GM12878 (cell line): Measurements from ENCODE around the gene INIP. TPM values are rescaled to one million over a fixed set of nuclear protein-coding genes. Genes with fewer than 3 reads are reported as not detected.

Source experiments
- ATAC-seq: fragments of 200-7000 bp; cut with Tn5 transposase; 3 replicates; pipeline ENCODE4 v1.9.1; 2020; ENCODE audit warnings: mild to moderate bottlenecking, moderate library complexity
- BruUV-seq: library from RNA; stranded (reverse); fragments of 400-500 nt; replicated peaks from 2 replicates; lab custom pipeline; 2021; lab: Mats Ljungman, UMichigan
- CTCF ChIA-PET: fragments of 300-600 bp; sonication (Branson Sonifier 250); formaldehyde crosslinking; extraction: SDS; loops from one replicate; lab custom pipeline; 2021; ENCODE audit warnings: inconsistent platforms; lab: Yijun Ruan, JAX
- POLR2A ChIA-PET: fragments of 350-600 bp; formaldehyde crosslinking; extraction: SDS; loops from one replicate; lab custom pipeline; 2021; ENCODE audit warnings: inconsistent platforms; lab: Charles Lee
- RAD21 ChIA-PET: fragments of 300-600 bp; sonication (Branson Sonifier 250); formaldehyde crosslinking; loops from one replicate; lab custom pipeline; 2023; ENCODE audit warnings: antibody characterized with exemption; ENCODE audit not compliant: unreplicated experiment; lab: Charles Lee
- SMC1A ChIA-PET: fragments of 300-600 bp; sonication (Branson Sonifier 250); formaldehyde crosslinking; loops from one replicate; lab custom pipeline; 2023; ENCODE audit not compliant: unreplicated experiment, uncharacterized antibody; lab: Charles Lee
- DNase-seq: peaks from one replicate; pipeline ENCODE4 v3.0.0-alpha.2; 2011; ENCODE audit warnings: low read depth, low spot score
- FAIRE-seq: peaks from 3 replicates; lab custom pipeline; 2011; peaks lifted over from hg19 to GRCh38; lab: Jason Lieb, UNC
- H2AFZ ChIP-seq: 2 replicates; pipeline ENCODE4 v1.6.0; 2011; ENCODE audit warnings: low read depth, low read length, control low read depth; ENCODE audit not compliant: control insufficient read depth
- H3K27ac ChIP-seq: 2 replicates; pipeline ENCODE4 v1.5.1; 2011; ENCODE audit warnings: control low read depth; ENCODE audit not compliant: control insufficient read depth, insufficient read depth
- H3K27me3 ChIP-seq, 2 experiments: replicated peaks in 1 of 2; 2 replicates each; pipeline versions ENCODE4 v1.6.0 to v1.6.1; 2011; ENCODE audit warnings: low read length in 1 of 2; ENCODE audit not compliant: control insufficient read depth in 2 of 2, insufficient read depth in 2 of 2
- H3K36me3 ChIP-seq, 2 experiments: 2 replicates each; pipeline ENCODE4 v1.5.1; 2011; ENCODE audit warnings: low read length in 1 of 2; ENCODE audit not compliant: control insufficient read depth in 2 of 2, insufficient read depth in 2 of 2
- H3K4me1 ChIP-seq: 2 replicates; pipeline ENCODE4 v1.6.1; 2011; ENCODE audit warnings: mild to moderate bottlenecking, low read length, moderate library complexity, mixed read lengths; ENCODE audit not compliant: control insufficient read depth, insufficient read depth
- H3K4me2 ChIP-seq: 2 replicates; pipeline ENCODE4 v1.6.0; 2011; ENCODE audit warnings: control low read depth; ENCODE audit not compliant: control insufficient read depth, insufficient read depth
- H3K4me3 ChIP-seq: fragments of 200-600 bp; sonication (generic); 2 replicates; pipeline ENCODE4 v1.5.1; 2016
- H3K79me2 ChIP-seq: 2 replicates; pipeline ENCODE4 v1.6.0; 2011; ENCODE audit warnings: low read length; ENCODE audit not compliant: control insufficient read depth, insufficient read depth
- H3K9ac ChIP-seq: 2 replicates; pipeline ENCODE4 v1.8.0; 2011; ENCODE audit warnings: low read length, control low read depth, mixed read lengths; ENCODE audit not compliant: control insufficient read depth, insufficient read depth
- H3K9me3 ChIP-seq: replicated peaks from 3 replicates; pipeline ENCODE4 v1.5.1; 2011; ENCODE audit warnings: mild to moderate bottlenecking, low read length; ENCODE audit not compliant: control insufficient read depth, insufficient read depth
- H4K20me1 ChIP-seq: 2 replicates; pipeline ENCODE4 v1.6.0; 2011; ENCODE audit not compliant: control insufficient read depth, insufficient read depth
- ATF2 ChIP-seq: IDR thresholded peaks from 2 replicates; pipeline ENCODE4 v1.6.1; 2012; ENCODE audit warnings: low read length, inconsistent platforms
- BCL11A ChIP-seq: IDR thresholded peaks from 2 replicates; pipeline ENCODE4 v1.6.1; 2011; ENCODE audit warnings: low read depth, low read length
- CBX5 ChIP-seq: sonication (generic); IDR thresholded peaks from 2 replicates; pipeline ENCODE4 v1.6.1; 2016; ENCODE audit warnings: low read depth, moderate library complexity, mild to moderate bottlenecking, inconsistent platforms
- CHD1 ChIP-seq: IDR thresholded peaks from 2 replicates; pipeline ENCODE4 v1.6.1; 2012; ENCODE audit warnings: low read depth, low read length, improper control_type of control experiment
- HSF1 ChIP-seq: fragments of 150-350 bp; IDR thresholded peaks from 2 replicates; pipeline ENCODE4 v1.6.1; 2014; ENCODE audit warnings: mild to moderate bottlenecking, low read depth, low read length
- IRF3 ChIP-seq: fragments of 450-650 bp; IDR thresholded peaks from 2 replicates; pipeline ENCODE4 v1.6.1; 2014; ENCODE audit warnings: mild to moderate bottlenecking
- NFYA ChIP-seq: IDR thresholded peaks from 2 replicates; pipeline ENCODE4 v1.6.1; 2011; ENCODE audit warnings: low read depth, mild to moderate bottlenecking, low read length, improper control_type of control experiment, borderline replicate concordance
- RAD21 ChIP-seq: IDR thresholded peaks from 2 replicates; pipeline ENCODE4 v1.6.1; 2011; ENCODE audit warnings: mild to moderate bottlenecking, low read depth, low read length, moderate library complexity; ENCODE audit not compliant: insufficient read depth
- RAD51 ChIP-seq: fragments of 450-650 bp; IDR thresholded peaks from 2 replicates; pipeline ENCODE4 v1.6.1; 2016; ENCODE audit warnings: moderate library complexity, mild to moderate bottlenecking, inconsistent platforms
- SPI1 ChIP-seq: IDR thresholded peaks from 2 replicates; pipeline ENCODE4 v1.6.1; 2011; ENCODE audit warnings: low read depth, mild to moderate bottlenecking, low read length, moderate library complexity, borderline replicate concordance; ENCODE audit not compliant: insufficient read depth
- TCF3 ChIP-seq: IDR thresholded peaks from 2 replicates; pipeline ENCODE4 v1.6.1; 2012; ENCODE audit warnings: low read depth, mild to moderate bottlenecking, low read length, borderline replicate concordance; ENCODE audit not compliant: insufficient read depth
- WGBS: methylation state at CpG from one replicate; pipeline ENCODE4 v1.1.6; 2016; ENCODE audit warnings: low lambda C conversion rate; ENCODE audit not compliant: insufficient replicate concordance, insufficient coverage; ENCODE audit errors: missing lambda C conversion rate; 5-methylcytosine and 5-hydroxymethylcytosine counted together
- in situ Hi-C: fragments of 300-500 bp; cut with MboI; formaldehyde crosslinking; loops from 9 replicates; pipeline ENCODE4 v1.14.3; 2018; ENCODE audit warnings: mixed read lengths
- intact Hi-C: fragments of 100-400 bp; cut with micrococcal nuclease; formaldehyde crosslinking; loops from one replicate; pipeline ENCODE4 v1.14.2; 2022; ENCODE audit not compliant: unreplicated experiment
- polyA plus RNA-seq, 11 experiments: library from polyadenylated mRNA; depleted of rRNA in 4 of 11; unstranded in 6 of 11; stranded (reverse) in 5 of 11; fragments of >200 nt; fragmentation: Nextera tagmentation in 4 of 11; fragmentation: Illumina TruSeq in 1 of 11; extraction: Ambion mirVana in 4 of 11; extraction: Trizol in 1 of 11; gene quantifications; 1 replicate in 1 of 11; 2 replicates in 10 of 11; pipeline versions ENCODE4 v1.2.1 to v1.2.3, GENCODE V29; 2011 to 2016; ENCODE audit warnings: inconsistent platforms in 2 of 11, missing spikeins in 2 of 11, low read depth in 1 of 11
- total RNA-seq, 4 experiments: library from RNA; depleted of rRNA in 3 of 4; stranded (reverse); fragments of >200 nt in 3 of 4; fragmentation: Illumina TruSeq in 1 of 4; extraction: Trizol in 1 of 4; gene quantifications; 2 replicates each; pipeline versions ENCODE4 v1.2.1 to v1.2.3, GENCODE V29; 2013 to 2021
- TF ChIP-seq, protein P1 (sequence below): IDR thresholded peaks from 2 replicates; pipeline ENCODE4 v1.6.1; 2011; ENCODE audit warnings: low read depth, mild to moderate bottlenecking, low read length, moderate library complexity, borderline replicate concordance; ENCODE audit errors: extremely low read depth

INIP gene
- total and polyA plus RNA-seq, 10 of the 15 experiments (the other 5 are each of a cell fraction or from before 2014, with no cell fraction given), result 18.9 to 66.5 (median 37.7) TPM

GRCh38 chr9:112719241-112719691 is 1.3 kb upstream of the INIP start (continued):
- TF ChIP-seq, protein P1, sequence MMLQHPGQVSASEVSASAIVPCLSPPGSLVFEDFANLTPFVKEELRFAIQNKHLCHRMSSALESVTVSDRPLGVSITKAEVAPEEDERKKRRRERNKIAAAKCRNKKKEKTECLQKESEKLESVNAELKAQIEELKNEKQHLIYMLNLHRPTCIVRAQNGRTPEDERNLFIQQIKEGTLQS, result no peak
- no peak for TF ChIP-seq BCL11A
- TF ChIP-seq, all 136 proteins: peak for 4

GRCh38 chr9:112712678-112713077 is 5.2 kb downstream of the INIP start:
- intact Hi-C loops, result loop anchor here (10.0 kb wide), 1 partner anchor 618 kb away; no protein-coding TSS in a partner anchor
- no peak overlapping the region for H3K27ac ChIP-seq
- ATAC-seq, result no peak
- peaks cover 0 to 3% of the 10 kb centered on the region in 2 experiments; a peak in 1 of 4 replicates for H3K36me3 ChIP-seq
- no peak overlapping the region for H3K9ac ChIP-seq
- H4K20me1 ChIP-seq, result no peaks in the 10 kb centered on the region
- ChIA-PET POLR2A (interaction anchor here (1.4 kb wide), 1 partner anchor 21 kb away, joined by 3 read pairs; no protein-coding TSS in a partner anchor), CTCF (interaction anchor here (1.0 kb wide), 1 partner anchor 269 kb away, joined by 6 read pairs; no protein-coding TSS in a partner anchor), SMC1A (interaction anchor here (1.3 kb wide), 1 partner anchor 628 kb away, joined by 3 read pairs; no protein-coding TSS in a partner anchor), RAD21 (no interaction called here)
- no peak for DNase-seq
- H3K79me2 ChIP-seq, result peaks cover 15% of the 10 kb centered on the region
- no peaks in the 10 kb centered on the region for H3K27me3 ChIP-seq
- no peak overlapping the region for H2AFZ ChIP-seq
- H3K4me2 ChIP-seq, result no peak overlapping the region
- in situ Hi-C loops, result no loop called here
- H3K4me3 ChIP-seq, result no peak overlapping the region
- no peaks in the 10 kb centered on the region for H3K9me3 ChIP-seq
- FAIRE-seq, result no peak
- H3K4me1 ChIP-seq, result no peaks in the 10 kb centered on the region; the same call in 1 of the 2 replicates
- no TSS peak for BruUV-seq
- WGBS, result 100% methylated on average over 3 of the region's 3 CpGs
- TF ChIP-seq CHD1, result no peak
- no peak for TF ChIP-seq SPI1
- no peak for TF ChIP-seq HSF1
- no peak for TF ChIP-seq CBX5
- TF ChIP-seq, protein P1, result no peak
- TF ChIP-seq TCF3, result no peak
- no peak for TF ChIP-seq IRF3
- TF ChIP-seq RAD21, result no peak
- no peak for TF ChIP-seq NFYA
- no peak for TF ChIP-seq ATF2
- TF ChIP-seq RAD51, result no peak
